WTC11 (cell line): Measurements from ENCODE around the gene ANTXR1. TPM values are rescaled to one million over a fixed set of nuclear protein-coding genes. Genes with fewer than 3 reads are reported as not detected.

ENCODE experiments used
- ARID4B ChIP-seq: sonication (generic); formaldehyde crosslinking; IDR thresholded peaks from 2 replicates; pipeline ENCODE4 v1.8.0; 2023; ENCODE audit warnings: missing genetic modification reagents, mild to moderate bottlenecking, borderline replicate concordance
- CREB1 ChIP-seq: sonication (generic); formaldehyde crosslinking; IDR thresholded peaks from 2 replicates; pipeline ENCODE4 v1.8.0; 2023; ENCODE audit warnings: mild to moderate bottlenecking, missing genetic modification reagents
- E2F1 ChIP-seq: sonication (generic); formaldehyde crosslinking; IDR thresholded peaks from 2 replicates; pipeline ENCODE4 v1.8.0; 2022; ENCODE audit warnings: mild to moderate bottlenecking, missing genetic modification reagents
- E2F4 ChIP-seq: sonication (generic); formaldehyde crosslinking; IDR thresholded peaks from 2 replicates; pipeline ENCODE4 v1.8.1; 2022; ENCODE audit warnings: low read depth, mild to moderate bottlenecking, moderate library complexity, missing genetic modification reagents, borderline replicate concordance
- E2F5 ChIP-seq: sonication (generic); formaldehyde crosslinking; IDR thresholded peaks from 2 replicates; pipeline ENCODE4 v1.8.1; 2022; ENCODE audit warnings: mild to moderate bottlenecking, moderate library complexity, missing genetic modification reagents
- FOXK1 ChIP-seq: sonication (generic); formaldehyde crosslinking; IDR thresholded peaks from 2 replicates; pipeline ENCODE4 v1.8.0; 2022; ENCODE audit warnings: mild to moderate bottlenecking, moderate library complexity, missing genetic modification reagents
- FOXP4 ChIP-seq: sonication (generic); formaldehyde crosslinking; IDR thresholded peaks from 2 replicates; pipeline ENCODE4 v1.8.0; 2022; ENCODE audit warnings: mild to moderate bottlenecking, missing genetic modification reagents
- GABPB1 ChIP-seq: sonication (generic); formaldehyde crosslinking; IDR thresholded peaks from 2 replicates; pipeline ENCODE4 v1.8.1; 2023; ENCODE audit warnings: mild to moderate bottlenecking, missing genetic modification reagents
- GTF2I ChIP-seq: fragments of 250-450 bp; sonication (Bioruptor Pico); conservative IDR thresholded peaks from 2 replicates; pipeline ENCODE4 v1.4.0; 2021; ENCODE audit warnings: mild to moderate bottlenecking
- MAX ChIP-seq: sonication (generic); formaldehyde crosslinking; IDR thresholded peaks from 2 replicates; pipeline ENCODE4 v1.8.0; 2022; ENCODE audit warnings: mild to moderate bottlenecking, missing genetic modification reagents
- NFYB ChIP-seq: sonication (generic); formaldehyde crosslinking; conservative IDR thresholded peaks from 2 replicates; pipeline ENCODE4 v1.8.0; 2022; ENCODE audit warnings: low read depth, missing genetic modification reagents
- RELA ChIP-seq: sonication (generic); formaldehyde crosslinking; IDR thresholded peaks from 2 replicates; pipeline ENCODE4 v1.8.1; 2022; ENCODE audit warnings: missing genetic modification reagents, mild to moderate bottlenecking, borderline replicate concordance
- SP1 ChIP-seq: sonication (generic); formaldehyde crosslinking; conservative IDR thresholded peaks from 2 replicates; pipeline ENCODE4 v1.8.1; 2022; ENCODE audit warnings: missing genetic modification reagents
- TEAD1 ChIP-seq: sonication (generic); formaldehyde crosslinking; IDR thresholded peaks from 2 replicates; pipeline ENCODE4 v1.8.0; 2022; ENCODE audit warnings: mild to moderate bottlenecking, missing genetic modification reagents
- TEAD4 ChIP-seq: sonication (generic); formaldehyde crosslinking; IDR thresholded peaks from 2 replicates; pipeline ENCODE4 v1.8.0; 2022; ENCODE audit warnings: mild to moderate bottlenecking, missing genetic modification reagents
- USF2 ChIP-seq: sonication (generic); formaldehyde crosslinking; IDR thresholded peaks from 2 replicates; pipeline ENCODE4 v1.8.1; 2023; ENCODE audit warnings: mild to moderate bottlenecking, missing genetic modification reagents, moderate library complexity
- ZMAT4 ChIP-seq: fragments of 250-450 bp; sonication (Bioruptor Pico); IDR thresholded peaks from 2 replicates; pipeline ENCODE4 v1.9.0; 2021; ENCODE audit warnings: mild to moderate bottlenecking
- ZNF425 ChIP-seq: fragments of 250-450 bp; sonication (Bioruptor Pico); conservative IDR thresholded peaks from 2 replicates; pipeline ENCODE4 v1.9.0; 2021; ENCODE audit warnings: mild to moderate bottlenecking
- ZNF512 ChIP-seq: sonication (generic); formaldehyde crosslinking; IDR thresholded peaks from 2 replicates; pipeline ENCODE4 v1.8.1; 2022; ENCODE audit warnings: missing genetic modification reagents, borderline replicate concordance
- ZSCAN18 ChIP-seq: fragments of 250-450 bp; sonication (Bioruptor Pico); IDR thresholded peaks from 2 replicates; pipeline ENCODE4 v2.1.2; 2022; ENCODE audit warnings: mild to moderate bottlenecking, moderate library complexity
- total RNA-seq: library from RNA; stranded (reverse); gene quantifications from 3 replicates; pipeline ENCODE4 v1.2.3, GENCODE V29; 2021

Gene ANTXR1
- total RNA-seq, 1 experiment from 2014 or later: 30.0 TPM

GRCh38 chr2:69177785-69178636, 165.0 kb downstream of the ANTXR1 start (continued):
- TF ChIP-seq ARID4B (CRISPR knock-in tag) (no peak), ZNF425 (CRISPR knock-in tag) (no peak), E2F4 (CRISPR knock-in tag) (no peak), GTF2I (CRISPR knock-in tag) (peak; percentile 57; the same call in 1 of the 2 replicates), ZMAT4 (CRISPR knock-in tag) (no peak), USF2 (CRISPR knock-in tag) (peak; percentile 40; the same call in 1 of the 2 replicates), FOXP4 (peak; percentile 27; the same call in 1 of the 2 replicates), TEAD4 (CRISPR knock-in tag) (no peak), FOXK1 (CRISPR knock-in tag) (peak; percentile 80), ZNF512 (no peak), MAX (CRISPR knock-in tag) (peak; percentile 83; the same call in 1 of the 2 replicates), RELA (CRISPR knock-in tag) (no peak), GABPB1 (peak; percentile 95), SP1 (CRISPR knock-in tag) (peak; percentile 89), NFYB (CRISPR knock-in tag) (no peak), E2F5 (CRISPR knock-in tag) (0 out of 2 replicates have a peak, but pooled peaks have one; percentile 27), TEAD1 (CRISPR knock-in tag) (peak; percentile 29; the same call in 1 of the 2 replicates), CREB1 (CRISPR knock-in tag) (no peak), ZSCAN18 (CRISPR knock-in tag) (no peak), E2F1 (CRISPR knock-in tag) (no peak)
